LNCAP (cell line): ENCODE results near the gene TMEM117.

Source experiments
- TF ChIP-seq, protein P1 (sequence below): fragments of 450-650 bp; IDR thresholded peaks from 2 replicates; pipeline ENCODE4 v1.5.1; 2017; ENCODE audit warnings: mild to moderate bottlenecking

TMEM117 gene

GRCh38 chr12:44381341-44381740, 545.5 kb downstream of the TMEM117 start:
- TF ChIP-seq, protein P1, sequence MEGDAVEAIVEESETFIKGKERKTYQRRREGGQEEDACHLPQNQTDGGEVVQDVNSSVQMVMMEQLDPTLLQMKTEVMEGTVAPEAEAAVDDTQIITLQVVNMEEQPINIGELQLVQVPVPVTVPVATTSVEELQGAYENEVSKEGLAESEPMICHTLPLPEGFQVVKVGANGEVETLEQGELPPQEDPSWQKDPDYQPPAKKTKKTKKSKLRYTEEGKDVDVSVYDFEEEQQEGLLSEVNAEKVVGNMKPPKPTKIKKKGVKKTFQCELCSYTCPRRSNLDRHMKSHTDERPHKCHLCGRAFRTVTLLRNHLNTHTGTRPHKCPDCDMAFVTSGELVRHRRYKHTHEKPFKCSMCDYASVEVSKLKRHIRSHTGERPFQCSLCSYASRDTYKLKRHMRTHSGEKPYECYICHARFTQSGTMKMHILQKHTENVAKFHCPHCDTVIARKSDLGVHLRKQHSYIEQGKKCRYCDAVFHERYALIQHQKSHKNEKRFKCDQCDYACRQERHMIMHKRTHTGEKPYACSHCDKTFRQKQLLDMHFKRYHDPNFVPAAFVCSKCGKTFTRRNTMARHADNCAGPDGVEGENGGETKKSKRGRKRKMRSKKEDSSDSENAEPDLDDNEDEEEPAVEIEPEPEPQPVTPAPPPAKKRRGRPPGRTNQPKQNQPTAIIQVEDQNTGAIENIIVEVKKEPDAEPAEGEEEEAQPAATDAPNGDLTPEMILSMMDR = no peak

- TF ChIP-seq, protein P1 = no peak
Measured at GRCh38 chr12:44384136-44384535, 548.3 kb downstream of the TMEM117 start.

- TF ChIP-seq, protein P1 = no peak
Measured at GRCh38 chr12:44385964-44386363, 550.1 kb downstream of the TMEM117 start.

DNA sequence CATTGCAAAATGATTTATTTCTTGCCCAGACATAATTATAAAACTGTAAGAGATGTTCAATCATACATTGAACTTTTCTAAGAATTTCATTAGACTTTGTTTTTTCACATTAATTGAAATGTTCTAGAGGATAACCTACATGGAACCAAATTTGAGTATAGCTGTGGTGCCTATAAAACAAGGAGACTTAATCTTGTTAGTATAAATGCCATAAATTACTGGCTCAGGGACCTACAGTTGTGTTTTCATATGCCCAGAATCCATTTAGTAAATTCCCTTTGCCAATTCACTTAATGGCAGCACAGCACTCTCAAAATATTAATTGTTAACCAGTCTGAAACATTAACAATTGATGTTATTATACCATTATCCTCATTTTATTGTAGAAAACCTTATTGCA, 551.7 kb downstream of the TMEM117 start:
- TF ChIP-seq, protein P1 = no peak

DNA sequence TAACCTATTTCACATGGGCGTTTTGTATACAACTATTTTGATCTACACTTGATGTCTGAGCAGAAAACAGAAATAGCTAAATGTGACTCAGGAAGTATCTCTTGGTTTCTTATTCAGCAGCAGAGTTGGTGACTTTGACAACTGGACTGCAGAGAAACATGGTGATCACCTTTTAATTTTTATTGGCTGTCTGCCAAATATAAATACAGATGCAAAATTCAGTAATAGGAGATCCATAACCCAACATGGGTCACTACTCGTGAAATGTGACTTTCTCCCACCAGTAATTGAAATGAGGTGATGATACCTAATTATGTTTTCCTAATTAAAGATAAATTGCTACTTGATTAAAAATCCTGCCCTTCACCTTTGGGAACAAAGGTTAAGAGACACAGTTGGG, 553.2 kb downstream of the TMEM117 start:
- TF ChIP-seq, protein P1 = no peak

GRCh38 chr12:44389896-44390295, 554.0 kb downstream of the TMEM117 start:
- TF ChIP-seq, protein P1 = no peak

- TF ChIP-seq, protein P1 = no peak
Measured at GRCh38 chr12:44397631-44398030, 561.8 kb downstream of the TMEM117 start.

- TF ChIP-seq, protein P1 = no peak
Measured at GRCh38 chr12:44403185-44403584, 567.3 kb downstream of the TMEM117 start.
